ACHN (cell line): ENCODE measurements around the gene CBFB.

Source experiments
- DNase-seq: peaks from one replicate; pipeline ENCODE4 v3.0.0-alpha.2; 2015
- in situ Hi-C: cut with HindIII; loops from 2 replicates; pipeline ENCODE4 v1.10.0; 2017; ENCODE audit warnings: low sequenced_read_pairs, low pct_ligation_motif_present, low pct_unique_long_range_greater_than_20kb

CBFB gene

GRCh38 chr16:67147437-67148140, 118.6 kb downstream of the CBFB start:
- DNase-seq, result no peak

GRCh38 chr16:67148221-67148620, 119.3 kb downstream of the CBFB start:
- in situ Hi-C loops, result no loop called here
- no peak for DNase-seq

More at GRCh38 chr16:67147437-67148140, 118.6 kb downstream of the CBFB start:
- in situ Hi-C loops, result no loop called here

GRCh38 chr16:67148656-67149275, 119.8 kb downstream of the CBFB start:
- no peak for DNase-seq
- in situ Hi-C loops, result no loop called here

- in situ Hi-C loops, result no loop called here
Observed at GRCh38 chr16:67149276-67150046, 120.5 kb downstream of the CBFB start.

GRCh38 chr16:67150047-67150832, 121.3 kb downstream of the CBFB start:
- no peak for DNase-seq
- in situ Hi-C loops, result no loop called here

More at GRCh38 chr16:67149276-67150046, 120.5 kb downstream of the CBFB start:
- no peak for DNase-seq
